Hematopoietic multipotent progenitor cell treated with erythropoietin and hydrocortisone succinate and interleukin-3 and kit ligand, for 15 days (in vitro differentiated cells): Measurements from ENCODE around the gene CD248.
A peak's percentile ranks its signal among the peaks of the same experiment; 100 is the strongest.
"Not testable (repeated sequence)": the region's sequence is repeated elsewhere in the genome, so short reads cannot be mapped to it uniquely, and the experiment has no call there.

ENCODE experiments used
- DNase-seq: peaks from one replicate; pipeline ENCODE4 v3.0.0-alpha.2; 2015; ENCODE audit warnings: low spot score

Gene CD248

DNA sequence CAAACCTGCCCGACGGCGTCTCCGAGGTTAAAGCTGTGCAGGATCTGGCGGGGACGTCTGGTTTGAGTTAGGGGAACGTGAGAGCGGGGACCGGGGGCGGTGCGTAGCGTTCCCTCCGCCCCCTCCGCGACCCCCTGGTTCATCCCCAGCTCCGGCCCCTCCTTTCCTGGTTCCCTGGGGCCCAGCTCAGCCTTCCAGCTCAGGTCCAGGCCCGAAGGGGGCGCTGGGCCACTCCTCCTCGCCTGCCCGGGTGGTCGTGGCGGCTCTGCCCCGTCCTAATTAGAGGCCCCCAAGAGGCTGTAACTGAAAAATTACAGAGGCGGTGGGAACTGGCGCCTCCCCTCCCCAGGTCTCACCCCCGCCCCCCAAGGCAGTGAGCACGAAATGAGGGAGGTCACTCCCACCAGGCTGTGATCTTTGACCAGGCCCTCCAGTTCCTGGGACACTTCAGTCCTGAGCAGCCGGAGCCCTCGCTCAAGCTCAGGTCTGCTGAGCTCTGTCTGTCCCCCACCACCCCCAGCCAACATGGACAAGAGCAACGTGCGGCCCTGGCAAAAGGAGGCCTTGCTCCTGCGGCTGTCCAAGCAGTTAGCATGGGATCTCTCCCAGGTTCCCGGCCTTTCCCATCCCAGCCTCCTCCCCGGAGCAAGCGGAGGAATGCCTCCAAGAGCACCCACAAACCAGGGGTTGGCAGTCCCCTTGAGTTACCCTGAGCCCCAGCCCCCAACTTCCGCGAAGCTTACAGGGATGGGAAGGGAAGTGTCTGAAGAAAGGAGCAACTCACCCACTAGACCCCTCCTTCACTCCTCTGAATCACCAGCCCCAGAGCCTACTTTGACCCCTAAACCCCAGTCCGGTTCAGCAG lies 3.3 kb downstream of the CD248 start:
- no peak for DNase-seq

DNA sequence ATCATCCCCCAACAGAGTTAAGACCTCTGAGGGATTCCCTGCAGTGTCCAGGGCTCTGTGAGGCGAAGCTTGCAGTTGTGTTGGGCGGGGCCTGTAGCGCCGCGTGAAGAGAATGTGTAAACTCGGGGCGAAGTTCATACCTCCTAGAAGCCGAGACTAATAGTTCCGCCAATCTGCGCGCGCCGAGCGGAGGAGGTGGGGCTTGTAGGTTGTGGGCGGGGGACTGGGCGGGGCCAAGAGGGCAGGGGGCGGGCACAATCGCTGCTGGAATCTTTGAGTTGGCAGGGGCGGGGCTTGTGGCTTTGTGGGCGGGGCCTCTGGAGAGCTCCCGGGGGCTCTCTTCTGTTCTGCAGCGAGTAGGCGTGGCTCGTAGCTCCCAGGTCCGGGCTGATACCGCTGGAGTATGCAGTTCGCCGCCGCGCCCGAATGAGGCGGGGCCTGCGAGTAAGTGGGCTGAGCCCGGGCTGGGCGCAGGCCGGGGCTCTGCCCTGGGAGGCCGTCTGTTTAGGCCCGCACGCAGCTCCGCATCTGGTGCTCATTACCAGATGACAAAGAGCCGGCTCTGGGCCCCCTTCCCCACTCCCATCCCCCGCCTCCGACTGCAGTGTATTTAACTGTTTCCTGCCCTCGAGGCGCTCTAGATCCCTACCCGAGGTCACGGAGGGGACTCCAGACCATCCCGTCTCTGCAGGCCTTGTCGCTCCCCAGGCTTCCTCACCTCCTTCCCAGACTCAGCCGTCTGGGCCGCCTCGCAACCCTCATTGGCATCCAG lies 4.1 kb downstream of the CD248 start:
- peak; percentile 98 for DNase-seq

DNA sequence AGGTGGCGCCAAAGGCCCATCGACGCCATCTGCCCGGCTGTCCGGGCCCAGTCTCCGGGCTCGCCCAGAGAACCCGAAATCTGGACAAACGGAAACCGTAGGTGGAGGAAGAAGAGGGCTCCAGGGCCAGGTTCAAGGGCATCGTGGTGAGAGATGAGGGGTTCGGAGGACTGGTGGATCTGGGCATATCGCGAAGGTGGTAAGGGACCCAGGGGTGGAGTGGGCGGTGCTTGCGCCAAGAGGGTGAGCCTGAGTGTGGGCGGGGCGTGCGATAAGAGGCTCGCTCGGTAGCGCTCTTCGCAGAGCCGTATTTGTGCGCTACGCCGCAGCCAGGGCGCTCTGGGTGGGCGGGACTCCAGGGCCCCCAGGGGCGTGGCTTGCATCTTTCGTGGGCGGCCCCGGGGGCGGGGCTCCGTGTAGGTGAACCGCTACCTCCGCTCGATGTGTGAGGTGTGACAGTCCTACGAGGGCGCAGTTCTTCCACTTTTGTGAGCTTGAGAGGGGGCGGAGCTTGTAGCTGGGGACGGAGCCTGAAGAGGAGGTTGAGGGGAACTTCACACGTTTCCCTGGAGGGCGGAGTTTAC lies 4.8 kb downstream of the CD248 start:
- peak; percentile 96 for DNase-seq

DNA sequence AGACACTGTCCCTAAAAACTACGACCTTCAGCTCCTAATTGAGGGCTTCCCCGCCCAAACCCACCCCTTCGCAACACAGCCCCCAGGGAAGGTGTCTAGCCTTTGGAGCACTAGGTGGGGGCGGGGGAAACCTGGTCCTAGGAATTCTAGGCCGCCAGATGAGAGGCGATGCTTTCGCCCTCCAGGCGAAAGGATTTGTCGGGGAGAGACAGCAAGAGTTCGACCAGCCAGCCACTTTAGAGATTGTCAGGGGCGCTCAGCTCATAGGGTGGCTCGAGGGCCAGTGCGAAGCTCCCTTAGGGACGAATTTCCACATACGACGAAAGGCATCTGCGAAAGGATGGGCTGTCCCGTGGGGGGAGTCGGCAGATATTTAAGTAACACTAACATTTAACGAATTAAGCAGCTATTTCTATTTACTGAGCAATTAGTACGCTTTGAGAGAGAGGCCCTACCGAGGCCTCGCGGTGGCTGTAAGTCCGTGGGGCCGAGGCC lies 5.3 kb downstream of the CD248 start:
- DNase-seq: no peak

DNA sequence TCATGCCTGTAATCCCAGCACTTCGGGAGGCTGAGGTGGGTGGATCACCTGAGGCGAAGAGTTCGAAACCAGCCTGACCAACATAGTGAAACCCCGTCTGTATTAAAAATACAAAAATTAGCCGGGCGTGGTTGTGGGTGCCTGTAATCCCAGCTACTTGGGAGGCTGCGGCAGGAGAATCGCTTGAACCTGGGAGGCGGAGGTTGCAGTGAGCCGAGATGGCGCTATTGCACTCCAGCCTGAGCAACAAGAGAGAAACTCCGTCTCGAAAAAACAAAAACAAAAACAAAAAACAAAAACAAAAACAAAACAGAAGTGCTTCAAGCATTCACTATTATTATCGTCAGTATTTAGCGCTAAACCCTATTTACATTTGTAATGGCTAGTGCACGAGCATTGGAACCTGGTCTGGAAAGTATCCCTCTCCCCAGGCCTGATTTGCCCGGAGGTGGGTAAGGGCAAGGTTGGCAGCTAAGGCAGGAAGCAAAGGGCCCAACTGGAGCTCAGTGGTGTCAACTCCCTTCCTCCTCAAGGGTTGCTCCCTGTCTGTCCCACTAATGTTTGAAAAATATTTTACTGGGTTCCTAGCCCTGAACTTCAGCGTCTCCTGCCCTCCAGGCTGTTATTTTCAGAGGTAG lies 5.9 kb downstream of the CD248 start:
- DNase-seq: not testable (repeated sequence)

DNA sequence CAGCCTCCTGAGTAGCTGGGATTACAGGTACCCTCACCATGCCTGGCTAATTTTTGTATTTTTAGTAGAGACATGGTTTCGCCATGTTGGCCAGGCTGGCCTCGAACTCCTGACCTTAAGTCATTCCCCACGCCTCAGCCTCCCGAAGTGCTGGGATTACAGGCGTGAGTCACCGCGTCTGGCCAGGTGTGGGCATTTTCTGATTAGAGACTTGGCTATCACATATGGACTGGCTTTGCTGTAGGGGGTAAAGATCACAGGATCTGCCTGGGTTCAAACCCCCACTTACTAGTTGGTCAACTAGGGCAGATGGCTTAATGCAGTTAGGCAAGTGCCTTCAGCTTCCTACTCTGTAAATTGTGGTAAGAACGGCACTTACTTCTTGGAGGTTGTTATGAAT lies 6.5 kb downstream of the CD248 start:
- no peak for DNase-seq

DNA sequence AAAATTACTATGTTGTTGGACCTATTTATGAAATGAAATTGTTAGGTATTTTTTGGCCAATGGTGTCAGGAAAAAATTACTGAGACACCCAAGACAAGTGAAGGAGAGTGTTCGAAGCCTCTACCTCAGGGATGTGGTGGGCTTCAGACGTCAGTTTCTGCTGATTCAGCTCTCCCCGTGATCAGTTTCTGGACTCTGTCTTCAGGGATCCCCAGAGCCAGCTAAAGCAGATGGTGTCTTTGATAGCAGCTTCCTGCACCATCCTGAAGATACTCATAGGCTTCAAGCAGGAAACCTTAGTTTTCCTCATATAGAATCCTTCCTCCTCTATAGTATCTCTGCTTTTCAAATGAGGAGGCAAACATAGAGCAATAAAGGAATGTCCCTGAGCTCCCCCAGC lies 7.4 kb downstream of the CD248 start:
- no peak for DNase-seq

DNA sequence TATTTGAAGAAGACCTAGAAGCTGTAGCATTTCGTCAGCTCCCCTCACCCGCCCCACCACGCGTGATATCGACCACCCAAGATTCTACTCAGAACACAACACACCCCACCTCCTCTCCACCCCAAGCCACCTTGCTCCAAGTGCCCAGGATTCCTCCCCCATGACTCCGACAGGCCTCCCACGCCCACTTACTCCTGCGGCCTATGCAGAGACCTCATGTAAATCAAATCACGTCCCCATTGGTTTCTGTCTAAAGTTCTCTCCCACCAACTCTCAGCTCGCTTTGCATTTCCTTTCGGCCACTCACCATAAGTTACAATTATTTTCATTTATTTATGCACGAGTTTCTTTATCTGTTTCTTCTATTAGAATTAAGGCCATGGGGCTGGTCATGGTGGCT lies 14.2 kb downstream of the CD248 start:
- DNase-seq: no peak

DNA sequence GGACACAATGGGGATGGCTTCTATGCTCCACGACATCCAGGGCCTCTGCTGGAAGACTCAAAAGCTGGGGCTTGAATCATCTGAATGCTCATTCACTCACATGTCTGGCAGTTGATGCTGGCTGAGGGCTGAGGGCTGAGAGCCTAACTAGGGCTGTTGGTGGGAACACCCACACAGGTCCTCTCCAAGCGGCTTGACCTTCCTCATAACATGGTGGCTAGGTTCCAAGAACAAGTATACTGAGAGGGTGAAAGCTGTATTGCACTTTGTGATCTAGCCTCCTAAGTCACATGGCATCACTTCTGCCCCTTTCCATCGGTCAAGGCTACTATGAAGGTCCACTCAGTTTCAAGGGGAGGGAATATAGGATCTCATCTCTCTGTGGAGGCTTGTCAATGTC lies 17.7 kb downstream of the CD248 start:
- DNase-seq: no peak

DNA sequence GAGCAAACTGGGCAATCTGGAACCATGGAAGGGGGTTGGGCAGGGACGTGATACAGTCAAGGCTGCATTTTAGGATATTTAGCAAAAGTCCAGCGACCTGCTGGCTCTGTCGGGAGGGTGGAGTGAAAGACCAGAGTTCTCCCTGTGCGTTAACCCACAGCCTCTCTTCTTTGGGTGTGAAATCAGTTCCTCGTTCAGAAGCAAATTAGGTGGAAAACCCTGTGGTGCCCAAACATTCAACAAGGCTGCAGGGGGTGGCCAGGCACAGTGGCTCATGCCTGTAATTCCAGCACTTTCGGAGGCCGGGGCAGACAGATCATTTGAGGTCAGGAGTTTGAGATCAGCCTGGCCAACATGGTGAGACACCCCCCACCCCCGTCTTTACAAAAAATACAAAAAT lies 19.2 kb downstream of the CD248 start:
- DNase-seq: no peak

DNA sequence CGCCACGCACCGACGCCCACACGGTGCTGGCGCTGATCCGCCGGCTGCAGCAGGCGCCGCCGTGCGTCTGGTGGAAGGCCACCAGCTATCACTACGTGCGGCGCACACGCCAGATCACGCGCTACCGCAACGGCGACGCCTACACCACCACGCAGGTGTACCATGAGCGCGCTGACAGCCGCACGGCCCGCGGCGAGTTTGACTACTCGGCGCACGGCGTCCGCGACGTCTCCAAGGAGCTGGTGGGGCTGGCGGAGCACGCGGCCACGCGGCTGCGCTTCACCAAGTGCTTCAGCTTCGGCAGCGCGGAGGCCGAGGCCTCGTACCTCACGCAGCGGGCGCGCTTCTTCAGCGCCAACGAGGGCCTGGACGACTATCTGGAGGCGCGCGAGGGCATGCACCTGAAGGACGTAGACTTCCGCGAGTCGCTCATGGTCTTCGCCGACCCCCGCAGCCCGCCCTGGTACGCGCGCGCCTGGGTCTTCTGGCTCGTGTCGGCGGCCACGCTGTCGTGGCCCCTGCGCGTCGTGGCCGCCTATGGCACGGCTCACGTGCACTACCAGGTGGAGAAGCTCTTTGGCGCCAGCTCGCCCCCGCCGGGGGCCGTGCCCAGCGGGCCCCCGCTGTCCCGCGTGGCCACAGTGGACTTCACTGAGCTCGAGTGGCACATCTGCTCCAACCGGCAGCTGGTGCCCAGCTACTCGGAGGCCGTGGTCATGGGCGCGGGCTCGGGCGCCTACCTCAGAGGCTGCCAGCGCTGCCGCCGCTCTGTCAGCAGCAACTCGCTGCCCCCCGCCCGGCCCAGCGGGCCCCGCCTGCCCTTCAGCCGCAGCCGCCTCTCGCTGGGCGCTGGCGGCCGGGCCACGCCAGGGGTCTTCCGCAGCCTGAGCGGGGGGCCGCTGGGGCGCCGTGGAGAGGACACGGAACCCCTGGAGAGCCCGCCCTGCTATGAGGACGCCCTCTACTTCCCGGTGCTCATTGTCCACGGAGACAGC lies 21.9 kb downstream of the CD248 start:
- DNase-seq: no peak

DNA sequence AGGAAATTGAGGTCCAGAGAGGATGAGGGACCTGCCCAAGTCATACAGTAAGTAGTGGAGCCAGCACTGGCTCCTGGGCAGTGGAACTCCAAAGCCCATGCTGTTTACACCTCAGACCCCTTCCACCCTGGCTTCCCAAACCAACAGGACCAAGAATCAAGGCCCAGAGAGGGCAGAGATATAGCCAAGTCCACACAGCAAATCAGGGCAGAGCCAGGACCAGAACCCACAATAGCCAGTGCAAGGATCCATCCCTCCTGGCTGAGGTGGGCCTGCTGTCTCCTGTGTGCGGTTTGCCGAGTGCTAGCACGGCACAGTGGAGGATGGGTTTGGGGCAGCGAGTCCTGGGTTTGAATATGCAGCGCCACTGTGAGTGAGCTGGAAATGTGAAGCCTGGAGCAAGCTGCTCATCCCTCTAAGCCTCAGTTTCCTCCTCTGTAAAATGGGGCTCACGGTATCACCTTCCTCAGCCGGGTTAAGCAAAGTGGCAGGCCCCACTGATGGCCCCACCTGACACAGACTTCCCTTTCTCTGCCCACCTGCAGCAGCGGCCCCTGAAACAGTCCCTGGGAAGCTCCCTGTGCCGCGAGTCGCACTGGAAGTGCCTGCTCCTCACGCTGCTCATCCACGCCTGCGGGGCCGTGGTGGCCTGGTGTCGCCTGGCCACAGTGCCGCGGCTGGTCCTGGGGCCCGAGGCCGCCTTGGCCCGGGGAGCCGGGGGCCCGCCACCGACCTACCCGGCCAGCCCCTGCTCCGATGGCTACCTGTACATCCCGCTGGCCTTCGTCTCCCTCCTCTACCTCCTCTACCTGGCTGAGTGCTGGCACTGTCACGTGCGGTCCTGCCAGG lies 22.8 kb downstream of the CD248 start:
- DNase-seq: no peak

DNA sequence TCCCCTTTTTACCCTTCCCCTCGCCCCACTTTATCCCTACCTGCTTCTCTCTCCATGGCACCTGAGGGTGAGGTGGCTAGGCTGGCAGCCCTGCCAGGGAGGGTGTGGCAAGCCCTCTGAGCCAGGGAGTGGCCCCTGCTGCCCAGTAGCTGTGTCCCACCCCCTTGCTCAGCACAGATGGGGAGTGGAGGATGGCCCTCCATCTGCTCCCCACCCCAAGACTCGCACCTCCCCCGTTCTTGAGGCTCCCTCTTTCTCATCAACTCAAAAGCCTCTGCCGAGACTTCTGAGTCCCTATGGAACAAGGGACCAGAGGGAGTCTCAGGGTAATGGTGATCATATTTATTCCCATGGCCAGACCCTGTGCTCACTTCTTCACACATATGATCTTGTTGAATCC lies 23.5 kb downstream of the CD248 start:
- no peak for DNase-seq

DNA sequence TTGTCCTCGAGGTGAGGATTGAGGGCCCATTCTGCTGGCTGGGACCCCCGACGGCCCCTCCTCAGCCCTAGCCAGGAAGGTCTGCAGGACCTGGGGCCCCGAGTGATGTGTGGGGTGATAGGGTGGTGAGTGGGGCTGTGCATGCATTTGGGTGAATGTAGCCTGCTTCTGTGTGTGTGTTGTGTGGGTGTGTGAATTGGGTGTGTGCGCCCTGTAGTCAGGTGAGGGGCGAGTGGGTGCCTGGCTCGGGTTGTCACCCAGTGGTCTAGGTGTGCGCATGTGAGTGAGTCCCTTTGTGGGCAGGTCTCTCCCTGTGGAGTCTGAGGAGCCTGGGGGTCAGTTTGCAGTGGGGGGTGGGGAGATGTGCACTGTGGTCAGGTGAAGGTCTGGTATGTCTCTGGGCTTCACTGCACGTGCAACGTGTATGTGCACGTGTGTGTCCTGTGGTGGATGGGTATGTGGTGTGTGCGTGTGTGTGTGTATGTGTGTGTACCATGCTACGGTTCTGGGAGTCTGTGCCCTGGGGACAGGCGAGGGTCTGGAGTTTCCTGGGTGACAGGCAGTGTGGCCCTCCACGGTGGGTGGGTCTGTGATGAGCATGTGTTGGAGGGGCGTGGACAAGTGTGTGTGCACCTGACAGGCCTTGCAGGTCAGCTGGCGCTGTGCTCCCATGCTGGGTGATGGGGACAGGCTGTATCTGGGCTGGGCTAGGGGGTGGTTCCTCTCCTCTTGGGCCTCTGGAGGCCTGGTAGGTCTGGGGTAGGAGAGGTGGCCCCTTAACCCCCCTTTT lies 24.1 kb downstream of the CD248 start:
- no peak for DNase-seq

DNA sequence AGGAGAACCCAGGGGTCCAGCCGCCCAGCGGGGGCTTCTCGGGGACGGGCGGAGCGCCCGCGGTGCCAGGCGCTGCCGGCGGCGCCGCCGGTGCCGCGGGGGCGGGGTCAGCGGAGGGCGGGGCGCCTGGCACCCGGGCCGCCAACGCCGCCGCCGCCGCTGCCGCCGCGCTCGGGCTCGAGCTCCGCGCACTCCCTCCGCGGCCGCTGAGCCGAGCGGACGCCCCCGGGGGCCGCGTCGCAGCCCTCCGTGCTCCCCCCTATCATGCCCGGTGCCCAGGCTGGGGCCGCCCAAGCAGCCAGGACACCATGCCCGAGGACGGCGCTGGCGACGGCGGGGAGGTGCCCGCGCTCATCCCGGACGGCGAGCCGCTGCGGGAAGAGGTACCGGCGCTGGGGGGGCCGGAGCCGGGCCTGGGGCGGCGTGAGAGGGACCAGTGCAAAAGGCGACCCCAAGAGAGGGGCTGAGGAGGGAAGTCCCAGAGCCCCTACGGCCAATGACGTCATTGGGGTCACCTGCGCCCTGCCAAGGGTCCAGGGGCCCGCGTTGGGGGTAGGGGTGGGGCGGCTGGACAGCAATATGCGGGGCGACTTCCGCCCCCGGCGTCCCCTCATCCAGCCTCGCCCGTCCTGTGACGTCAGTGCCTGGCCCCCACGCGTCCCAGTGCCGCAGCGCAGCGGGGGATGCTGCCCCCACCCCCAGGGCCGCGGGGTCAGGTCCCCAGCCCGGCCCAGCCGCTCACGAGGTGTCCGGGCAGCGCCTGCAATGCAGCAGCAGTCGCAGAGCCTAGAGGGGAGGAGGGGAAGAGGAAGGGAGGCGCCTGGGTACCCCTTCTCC lies 24.9 kb downstream of the CD248 start, which contains the start of gene TMEM151A:
TSS of gene TMEM151A (plus strand) at position 189 of the 837 bp plus-strand sequence. CDS start at position 309, 120 bp downstream.
- DNase-seq: peak; percentile 14

DNA sequence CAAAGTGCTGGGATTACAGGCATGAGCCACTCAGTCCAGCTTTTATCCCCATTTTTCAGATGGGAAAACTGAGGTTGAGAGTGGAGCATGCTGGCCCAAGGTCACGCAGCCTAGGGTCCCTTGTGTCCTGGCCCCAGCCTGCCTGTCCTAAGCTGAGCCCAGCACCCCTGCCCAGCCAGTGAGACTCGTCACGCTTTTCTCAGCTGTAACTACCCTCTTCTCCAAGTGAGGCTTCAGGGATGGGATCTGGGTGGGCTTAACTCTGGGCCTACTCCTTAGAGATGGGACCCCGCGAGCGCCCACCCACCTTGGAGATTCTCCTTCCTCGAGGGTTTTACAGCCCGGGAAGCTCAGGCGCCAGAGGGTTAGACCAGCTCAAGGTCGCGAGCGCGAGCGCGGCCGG lies 25.5 kb downstream of the CD248 start:
- no peak for DNase-seq

DNA sequence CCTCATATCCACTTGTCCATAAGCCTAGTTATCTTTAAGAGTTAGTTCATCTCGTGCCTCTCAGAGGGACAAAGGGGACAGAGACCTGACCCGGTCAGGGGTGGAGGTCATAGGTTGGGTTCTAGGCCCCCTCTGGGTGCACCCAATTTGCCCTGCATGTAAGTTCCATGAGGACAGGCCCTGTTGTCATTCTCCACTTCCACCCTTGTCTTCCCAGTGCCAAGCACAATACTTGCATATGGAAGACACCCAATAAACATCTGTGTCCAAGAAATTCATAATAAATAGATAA lies 26.6 kb downstream of the CD248 start:
- no peak for DNase-seq

DNA sequence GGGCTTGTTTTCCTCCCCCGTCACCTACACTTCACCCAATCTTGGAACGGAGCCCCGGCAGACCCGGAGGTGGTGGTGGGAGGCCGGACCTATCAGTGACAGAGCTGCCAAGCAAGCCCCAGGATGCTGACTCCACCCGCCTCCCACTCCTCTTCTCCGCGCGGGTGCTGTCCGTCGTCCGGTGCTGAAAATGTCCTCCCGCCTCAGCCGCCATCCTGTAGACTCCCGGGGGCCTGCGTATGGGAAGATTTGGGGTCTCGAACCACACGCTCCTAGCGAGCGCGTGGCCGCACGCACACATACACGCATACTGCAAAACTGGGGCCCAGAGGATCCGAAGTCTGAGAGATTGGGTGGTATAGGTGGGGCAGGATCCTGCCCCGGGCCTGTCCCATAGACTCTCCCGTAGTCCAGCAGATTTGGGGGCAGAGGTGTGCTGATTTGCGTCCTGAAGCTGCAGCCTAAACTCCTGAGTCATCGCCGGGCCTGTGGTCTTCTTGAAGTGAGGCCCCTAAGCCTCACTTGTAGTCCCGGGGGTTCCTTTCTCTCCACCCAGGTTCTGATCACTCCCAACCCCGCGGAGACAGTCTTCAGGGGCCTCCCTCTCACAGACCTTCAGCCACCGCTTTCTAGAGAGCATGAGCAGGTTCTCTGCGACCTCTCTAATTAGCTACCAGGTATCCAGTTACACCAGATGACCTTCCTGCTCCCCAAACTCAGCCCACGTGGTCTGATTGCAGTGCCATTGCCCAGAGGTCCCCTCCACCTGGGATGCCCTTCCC lies 27.1 kb downstream of the CD248 start:
- DNase-seq: no peak
